Panc1 (cell line): Measurements from ENCODE around the gene FBXL19. TPM values are rescaled to one million over a fixed set of nuclear protein-coding genes. Genes with fewer than 3 reads are reported as not detected.

ENCODE experiments used
- ATAC-seq: fragments of 200-7000 bp; cut with Tn5 transposase; 2 replicates; pipeline ENCODE4 v1.9.1; 2020; ENCODE audit warnings: mild to moderate bottlenecking, moderate library complexity
- BruUV-seq: library from RNA; stranded (reverse); fragments of 400-500 nt; replicated peaks from 2 replicates; lab custom pipeline; 2021; lab: Mats Ljungman, UMichigan
- CTCF ChIA-PET: fragments of 300-600 bp; sonication (Branson Sonifier 250); formaldehyde crosslinking; loops from one replicate; lab custom pipeline; 2022; ENCODE audit warnings: antibody characterized with exemption; lab: Charles Lee
- POLR2A ChIA-PET: fragments of 300-600 bp; sonication (Branson Sonifier 250); formaldehyde crosslinking; loops from one replicate; lab custom pipeline; 2022; ENCODE audit warnings: antibody characterized with exemption; lab: Charles Lee
- DNase-seq: peaks from one replicate; pipeline ENCODE4 v3.0.0-alpha.2; 2010; ENCODE audit warnings: low read depth, low spot score
- H3K27ac ChIP-seq: 2 replicates; pipeline ENCODE4 v1.5.1; 2011; ENCODE audit warnings: mild to moderate bottlenecking, low read length, inconsistent platforms
- H3K27me3 ChIP-seq: fragments of 200-500 bp; sonication (Bioruptor generic); 2 replicates; pipeline ENCODE4 v1.6.0; 2014; ENCODE audit warnings: low read length, inconsistent platforms; ENCODE audit not compliant: control insufficient read depth, insufficient read depth
- H3K36me3 ChIP-seq: fragments of 200-500 bp; sonication (Bioruptor generic); 2 replicates; pipeline ENCODE4 v1.5.1; 2014; ENCODE audit warnings: inconsistent platforms, mild to moderate bottlenecking, low read length, moderate library complexity; ENCODE audit not compliant: control insufficient read depth, insufficient read depth
- H3K4me1 ChIP-seq: 2 replicates; pipeline ENCODE4 v1.5.1; 2011; ENCODE audit warnings: inconsistent platforms, mild to moderate bottlenecking, low read length, moderate library complexity; ENCODE audit not compliant: control insufficient read depth, insufficient read depth
- H3K4me3 ChIP-seq, 2 experiments: 2 replicates each; pipeline ENCODE4 v1.5.1; 2011 to 2012; ENCODE audit warnings: low read depth in 2 of 2, low read length in 2 of 2, mild to moderate bottlenecking in 2 of 2, inconsistent platforms in 1 of 2, moderate library complexity in 1 of 2
- H3K9me3 ChIP-seq: fragments of 200-500 bp; sonication (Bioruptor generic); 2 replicates; pipeline ENCODE4 v1.5.1; 2014; ENCODE audit warnings: low read depth, mild to moderate bottlenecking, inconsistent platforms, low read length, moderate library complexity; ENCODE audit not compliant: control insufficient read depth, insufficient read depth
- POLR2AphosphoS5 ChIP-seq: IDR thresholded peaks from 2 replicates; pipeline ENCODE4 v1.6.1; 2012; ENCODE audit warnings: mild to moderate bottlenecking, low read depth, low read length, moderate library complexity
- REST ChIP-seq, 2 experiments: IDR thresholded peaks; 2 replicates each; pipeline ENCODE4 v1.6.1; 2011 to 2012; ENCODE audit warnings: low read depth in 2 of 2, control low read depth in 1 of 2, low read length in 1 of 2, mild to moderate bottlenecking in 1 of 2, moderate library complexity in 1 of 2; ENCODE audit not compliant: insufficient read depth in 1 of 2
- SIN3A ChIP-seq: IDR thresholded peaks from 2 replicates; pipeline ENCODE4 v1.6.1; 2012; ENCODE audit warnings: low read depth, mild to moderate bottlenecking, low read length, moderate library complexity, borderline replicate concordance; ENCODE audit not compliant: insufficient read depth
- TCF7L2 ChIP-seq: IDR thresholded peaks from 2 replicates; pipeline ENCODE4 v1.6.1; 2011; ENCODE audit warnings: mild to moderate bottlenecking, low read depth, low read length, inconsistent platforms
- in situ Hi-C: cut with HindIII; loops from 2 replicates; pipeline ENCODE4 v1.10.0; 2016; ENCODE audit warnings: low sequenced_read_pairs, low pct_unique_long_range_greater_than_20kb
- intact Hi-C: fragments of 100-400 bp; cut with micrococcal nuclease; formaldehyde crosslinking; loops from one replicate; pipeline ENCODE4 v1.10.0; 2022; ENCODE audit not compliant: unreplicated experiment
- total RNA-seq: library from RNA; stranded (reverse); gene quantifications from one replicate; pipeline ENCODE4 v1.2.1, GENCODE V29; 2021; ENCODE audit not compliant: unreplicated experiment
- TF ChIP-seq, protein P1 (sequence below): fragments of 450-650 bp; IDR thresholded peaks from 2 replicates; pipeline ENCODE4 v1.5.1; 2017; ENCODE audit warnings: mild to moderate bottlenecking

The FBXL19 gene
- total RNA-seq, 1 experiment from 2014 or later, result 52.3 TPM

DNA sequence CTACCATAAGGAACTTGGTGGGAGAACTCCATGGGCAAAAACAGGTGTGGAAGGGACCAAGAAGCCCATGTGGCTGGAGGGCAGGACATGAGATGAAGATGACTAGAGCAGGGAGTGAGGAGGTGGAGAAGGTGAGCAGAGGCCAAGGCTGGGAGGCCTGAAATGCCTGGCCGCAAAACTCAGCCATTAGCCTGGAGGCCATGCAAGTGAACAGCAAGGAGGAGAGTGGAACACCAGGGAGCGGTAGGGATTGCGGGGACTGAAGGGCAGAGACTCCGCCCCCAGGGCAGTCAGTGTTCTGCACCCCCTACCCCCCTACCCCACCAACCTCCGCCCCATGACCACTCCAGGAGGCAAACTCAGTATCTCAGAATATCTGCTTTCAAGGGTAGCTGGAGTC lies 46.5 kb upstream of the FBXL19 start:
- BruUV-seq, result no TSS peak
- ATAC-seq (0 out of 2 replicates have a peak, but pooled peaks have one; percentile 13), DNase-seq (no peak)
- Histone ChIP-seq H3K27me3 (no peaks in the 10 kb centered on the region), H3K36me3 (peaks cover 5% of the 10 kb centered on the region; the same call in 1 of the 2 replicates), H3K9me3 (no peaks in the 10 kb centered on the region), H3K4me3 (peak overlapping the region; percentile 72 to 87; a peak in 3 of 4 replicates), H3K4me1 (peaks cover 11% of the 10 kb centered on the region), H3K27ac (peak overlapping the region; percentile 95)
- in situ Hi-C loops (no loop called here), intact Hi-C loops (no loop called here)
- TF ChIP-seq REST (IDR thresholded peaks at IDR 0.05; ENCODE audit: insufficient read depth in 1 of 2, low read depth in 2 of 2, low read length in 1 of 2) (no peak), SIN3A (no peak)
- POLR2A ChIA-PET, result no interaction called here
- CTCF ChIA-PET, result interaction anchor here (0.5 kb wide), 2 partner anchors 12 to 69 kb away, joined by 3 to 7 read pairs; no protein-coding TSS in a partner anchor

- TF ChIP-seq SIN3A, result no peak
- TF ChIP-seq POLR2AphosphoS5, result no peak
- TF ChIP-seq, protein P1, sequence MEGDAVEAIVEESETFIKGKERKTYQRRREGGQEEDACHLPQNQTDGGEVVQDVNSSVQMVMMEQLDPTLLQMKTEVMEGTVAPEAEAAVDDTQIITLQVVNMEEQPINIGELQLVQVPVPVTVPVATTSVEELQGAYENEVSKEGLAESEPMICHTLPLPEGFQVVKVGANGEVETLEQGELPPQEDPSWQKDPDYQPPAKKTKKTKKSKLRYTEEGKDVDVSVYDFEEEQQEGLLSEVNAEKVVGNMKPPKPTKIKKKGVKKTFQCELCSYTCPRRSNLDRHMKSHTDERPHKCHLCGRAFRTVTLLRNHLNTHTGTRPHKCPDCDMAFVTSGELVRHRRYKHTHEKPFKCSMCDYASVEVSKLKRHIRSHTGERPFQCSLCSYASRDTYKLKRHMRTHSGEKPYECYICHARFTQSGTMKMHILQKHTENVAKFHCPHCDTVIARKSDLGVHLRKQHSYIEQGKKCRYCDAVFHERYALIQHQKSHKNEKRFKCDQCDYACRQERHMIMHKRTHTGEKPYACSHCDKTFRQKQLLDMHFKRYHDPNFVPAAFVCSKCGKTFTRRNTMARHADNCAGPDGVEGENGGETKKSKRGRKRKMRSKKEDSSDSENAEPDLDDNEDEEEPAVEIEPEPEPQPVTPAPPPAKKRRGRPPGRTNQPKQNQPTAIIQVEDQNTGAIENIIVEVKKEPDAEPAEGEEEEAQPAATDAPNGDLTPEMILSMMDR, result no peak
- no peak for TF ChIP-seq TCF7L2
- no peak for TF ChIP-seq REST (IDR thresholded peaks at IDR 0.05; ENCODE audit: insufficient read depth in 1 of 2, low read depth in 2 of 2, low read length in 1 of 2)
- Histone ChIP-seq H3K36me3 (no peaks in the 10 kb centered on the region), H3K9me3 (no peaks in the 10 kb centered on the region), H3K4me1 (no peaks in the 10 kb centered on the region), H3K4me3 (no peak overlapping the region), H3K27ac (no peak overlapping the region), H3K27me3 (no peaks in the 10 kb centered on the region)
- CTCF ChIA-PET, result interaction anchor here (0.7 kb wide), 1 partner anchor 104 kb away, joined by 7 read pairs; no protein-coding TSS in a partner anchor
- DNase-seq (no peak), ATAC-seq (no peak)
- in situ Hi-C loops, result no loop called here
- no TSS peak for BruUV-seq
- intact Hi-C loops, result no loop called here
- POLR2A ChIA-PET, result no interaction called here
Measured at GRCh38 chr16:30882429-30883310, 40.7 kb upstream of the FBXL19 start.
